HG02623 (cell line): ENCODE measurements around the gene FKBP8.
"Not testable (repeated sequence)": the region's sequence is repeated elsewhere in the genome, so short reads cannot be mapped to it uniquely, and the experiment has no call there.

Source experiments
- ATAC-seq: cut with Tn5 transposase; IDR thresholded peaks from one replicate; pipeline ENCODE4 v1.9.1; 2021; ENCODE audit warnings: moderate library complexity; ENCODE audit not compliant: unreplicated experiment

FKBP8 gene

GRCh38 chr19:18542941-18543813 lies at the start of gene FKBP8:
TSS of gene FKBP8 (minus strand) at chr19:18543573. CDS start at chr19:18541970, 1,603 bp downstream.
- ATAC-seq: peak; percentile 95

DNA sequence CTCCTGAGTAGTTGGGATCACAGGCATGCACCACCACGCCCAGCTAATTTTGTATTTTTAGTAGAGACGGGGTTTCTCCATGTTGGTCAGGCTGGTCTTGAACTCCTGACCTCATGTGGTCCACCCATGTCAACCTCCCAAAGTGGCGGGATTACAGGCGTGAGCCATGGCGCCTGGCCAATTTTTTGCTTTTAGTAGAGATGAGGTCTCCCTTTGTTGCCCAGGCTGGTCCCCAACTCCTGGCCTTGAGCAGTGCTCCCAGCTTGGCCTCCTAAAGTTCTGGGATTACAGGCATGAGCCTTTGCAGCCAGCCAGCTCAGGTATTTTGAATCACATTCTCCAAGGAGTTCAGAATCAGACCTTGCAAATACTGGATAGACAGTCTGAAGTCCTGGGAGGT lies 49.4 kb upstream of the FKBP8 start:
- ATAC-seq: not testable (repeated sequence)

- no peak for ATAC-seq
Measured at GRCh38 chr19:18591735-18592385, 48.5 kb upstream of the FKBP8 start.

GRCh38 chr19:18590273-18591272 lies 47.2 kb upstream of the FKBP8 start:
- ATAC-seq: no peak

- ATAC-seq: peak; percentile 14
Measured at GRCh38 chr19:18589380-18590272, 46.3 kb upstream of the FKBP8 start.

GRCh38 chr19:18588611-18589379 lies 45.4 kb upstream of the FKBP8 start, which contains the start of gene REX1BD:
TSS of gene REX1BD (plus strand) at chr19:18588798. CDS start at chr19:18588802, 4 bp downstream.
- ATAC-seq: peak; percentile 65

DNA sequence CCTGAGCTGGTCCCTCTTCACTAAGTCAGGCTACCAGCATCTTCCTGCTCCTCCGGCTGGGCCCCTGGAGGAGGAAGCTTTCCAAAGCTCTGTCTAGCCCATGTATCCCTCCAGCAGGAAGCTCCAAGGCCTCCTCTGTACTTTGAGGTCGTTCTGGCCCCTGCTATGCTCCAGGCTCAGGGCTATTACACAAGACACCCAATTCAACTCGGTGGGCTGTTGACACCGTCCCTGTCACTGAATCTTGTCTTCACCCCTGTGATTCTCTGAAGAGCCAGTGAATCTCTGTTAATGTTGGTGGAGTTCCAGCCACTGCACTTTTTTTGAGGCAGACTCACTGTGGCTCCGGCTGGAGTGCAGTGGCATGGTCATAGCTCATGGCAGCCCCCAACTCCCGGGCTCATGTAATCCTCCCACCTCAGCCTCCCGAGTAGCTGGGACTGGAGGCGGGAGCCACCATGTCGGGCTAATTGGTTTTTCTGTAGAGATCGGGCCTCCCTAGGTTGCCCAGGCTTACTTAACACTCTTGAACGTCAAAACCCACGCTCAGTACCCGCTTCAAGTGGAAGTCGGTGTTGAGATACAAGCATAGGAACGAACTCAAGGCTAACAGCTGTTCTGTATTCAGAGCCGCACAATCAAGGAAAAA lies 44.7 kb upstream of the FKBP8 start:
- no peak for ATAC-seq

DNA sequence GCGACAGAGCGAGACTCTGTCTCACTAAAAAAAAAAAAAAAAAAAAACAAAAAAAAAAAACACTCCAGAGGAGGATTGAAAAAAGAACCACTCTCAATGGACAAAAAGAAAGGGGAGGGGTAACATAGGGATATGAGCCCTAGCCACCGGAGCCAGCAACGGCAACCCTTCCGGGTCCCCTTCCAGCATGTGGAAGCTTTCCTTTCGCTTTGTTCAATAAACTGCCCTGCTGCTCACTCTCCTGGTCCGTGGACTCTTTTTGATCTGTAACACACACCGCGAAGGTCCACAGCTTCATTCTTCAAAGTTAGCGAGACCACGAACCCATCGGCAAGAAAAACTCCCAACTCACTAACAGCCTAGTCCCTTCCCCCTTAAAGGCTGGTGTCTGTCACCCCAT lies 44.2 kb upstream of the FKBP8 start:
- ATAC-seq: no peak

DNA sequence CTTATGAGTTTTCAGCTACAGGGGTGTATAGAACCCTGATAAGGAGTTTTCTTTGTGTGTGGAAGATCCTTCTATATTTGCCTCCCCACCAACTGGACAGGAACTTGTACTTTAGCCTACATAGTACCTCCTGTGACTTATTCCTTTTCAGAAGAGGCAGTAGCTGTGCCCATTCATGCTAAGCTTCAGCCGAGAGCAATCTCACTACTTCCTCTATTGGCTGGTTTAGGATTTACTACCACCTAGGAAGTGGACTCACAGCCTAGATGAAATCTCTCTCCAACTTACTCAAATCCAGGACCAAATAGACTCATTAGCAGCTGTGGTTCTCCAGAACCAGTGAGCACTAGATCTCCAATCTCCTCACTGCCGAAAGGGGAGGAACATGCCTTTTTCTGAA lies 42.9 kb upstream of the FKBP8 start:
- no peak for ATAC-seq

DNA sequence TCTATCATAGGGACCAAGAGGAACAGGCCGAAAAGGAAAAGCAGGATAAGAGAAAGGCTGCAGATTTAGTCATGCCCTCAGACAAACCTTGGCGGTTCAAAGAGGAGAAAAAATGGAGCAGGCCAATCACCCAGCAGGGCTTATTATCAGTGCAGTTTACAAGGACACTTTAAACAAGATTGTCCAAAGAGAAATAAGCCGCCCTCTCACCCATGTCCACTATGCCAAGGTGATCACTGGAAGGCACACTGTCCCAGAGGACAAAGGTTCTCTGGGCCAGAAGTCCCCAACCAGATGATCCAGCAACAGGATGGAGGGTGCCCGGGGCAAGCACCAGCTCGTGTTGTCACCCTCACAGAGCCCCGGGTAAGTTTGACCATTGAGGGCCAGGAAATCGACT lies 36.9 kb upstream of the FKBP8 start:
- ATAC-seq: no peak

- ATAC-seq: no peak
Measured at GRCh38 chr19:18577365-18577914, 34.1 kb upstream of the FKBP8 start.

DNA sequence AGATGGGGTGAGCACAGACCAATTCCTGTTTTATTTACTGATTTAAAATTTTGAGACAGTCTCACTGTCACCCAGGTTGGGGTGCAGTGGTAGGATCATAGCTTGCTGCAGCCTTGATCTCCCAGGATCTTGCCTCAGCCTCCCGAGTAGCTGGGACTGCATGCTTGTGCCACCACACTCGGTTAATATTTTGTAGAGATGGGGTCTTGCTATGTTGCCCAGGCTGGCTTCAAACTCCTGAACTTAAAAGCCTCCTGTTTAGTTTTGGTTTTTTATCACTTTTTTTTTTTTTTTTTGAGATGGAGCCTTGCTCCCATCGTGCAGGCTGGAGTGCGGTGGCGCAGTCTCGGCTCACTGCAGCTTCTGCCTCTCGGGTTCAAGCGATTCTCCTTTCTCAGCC lies 33.0 kb upstream of the FKBP8 start:
- no peak for ATAC-seq

DNA sequence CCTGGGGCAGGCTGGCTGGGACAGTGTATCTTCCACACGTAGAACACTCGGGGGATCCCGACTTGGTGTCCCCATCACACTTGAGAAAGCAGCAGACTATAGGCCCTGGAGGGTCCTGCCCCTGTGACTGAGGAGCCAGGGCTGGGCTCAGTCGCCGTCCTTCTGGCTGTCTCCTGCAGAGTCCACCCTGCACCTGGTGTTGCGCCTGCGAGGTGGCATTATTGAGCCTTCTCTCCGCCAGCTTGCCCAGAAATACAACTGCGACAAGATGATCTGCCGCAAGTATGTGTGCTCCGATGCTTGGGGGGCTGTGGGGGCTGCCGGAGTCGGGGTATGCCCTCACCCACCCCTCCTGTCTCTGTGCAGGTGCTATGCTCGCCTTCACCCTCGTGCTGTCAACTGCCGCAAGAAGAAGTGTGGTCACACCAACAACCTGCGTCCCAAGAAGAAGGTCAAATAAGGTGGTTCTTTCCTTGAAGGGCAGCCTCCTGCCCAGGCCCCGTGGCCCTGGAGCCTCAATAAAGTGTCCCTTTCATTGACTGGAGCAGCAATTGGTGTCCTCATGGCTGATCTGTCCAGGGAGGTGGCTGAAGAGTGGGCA lies 31.4 kb upstream of the FKBP8 start:
- no peak for ATAC-seq

- peak; percentile 92 for ATAC-seq
Measured at GRCh38 chr19:18571564-18572344, 28.4 kb upstream of the FKBP8 start, which contains the start of gene UBA52. TSS of gene UBA52 (plus strand) at chr19:18571857. CDS start at chr19:18573301, 1,444 bp downstream.

GRCh38 chr19:18568367-18568766 lies 25.0 kb upstream of the FKBP8 start:
- no peak for ATAC-seq

DNA sequence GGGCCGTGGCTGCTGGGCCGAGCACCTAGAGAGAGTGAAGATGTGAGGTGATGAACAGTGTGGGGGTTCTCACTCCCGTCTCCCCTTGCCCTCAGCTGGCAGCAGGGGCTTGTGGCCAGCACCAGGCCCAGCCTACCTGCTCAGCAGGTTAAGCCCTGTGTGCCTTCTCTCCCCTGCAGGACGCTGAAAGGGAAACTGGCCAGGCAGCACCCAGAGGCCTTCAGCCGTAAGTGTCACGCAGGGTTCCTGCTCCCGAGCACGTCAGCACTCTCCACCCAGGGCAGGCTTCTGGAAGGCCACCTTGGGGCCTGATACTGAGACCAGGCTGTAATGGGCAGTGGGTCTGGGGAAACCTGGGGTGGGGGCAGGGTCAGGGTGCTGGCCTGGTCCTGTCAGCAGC lies 23.6 kb upstream of the FKBP8 start:
- no peak for ATAC-seq

DNA sequence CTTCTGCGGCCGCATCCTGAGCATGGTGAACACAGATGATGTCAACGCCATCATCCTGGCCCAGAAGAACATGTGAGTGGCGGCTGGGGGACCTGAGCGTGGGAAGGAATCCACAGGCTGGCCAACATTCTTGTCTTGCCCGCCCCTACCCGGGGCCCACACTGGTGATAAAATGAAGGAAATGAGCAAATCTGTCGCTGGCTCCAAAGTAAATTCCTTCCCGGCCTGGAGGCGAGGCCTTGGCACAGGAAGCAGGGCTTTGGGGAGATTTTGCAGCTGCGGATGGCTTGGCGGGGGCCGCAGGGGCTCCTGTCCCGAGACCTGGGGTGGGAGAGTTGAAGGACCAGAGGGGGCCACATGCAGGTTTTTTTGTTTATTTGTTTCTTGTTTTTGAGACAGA lies 18.7 kb upstream of the FKBP8 start:
- no peak for ATAC-seq
